Mesenchymal stem cell (in vitro differentiated cells and primary cell): Measurements from ENCODE around the gene DNAH12.

ENCODE experiments used
- DNase-seq: peaks from one replicate; pipeline ENCODE4 v3.0.0-alpha.2; 2013
- H2AFZ ChIP-seq: one replicate; pipeline ENCODE4 v1.6.1; 2013; ENCODE audit warnings: low read depth, mild to moderate bottlenecking, control low read depth, inconsistent platforms, low read length, moderate library complexity
- H2AK5ac ChIP-seq: 2 replicates; pipeline ENCODE4 v1.6.1; 2013; ENCODE audit warnings: low read length, moderate library complexity, mild to moderate bottlenecking, inconsistent platforms; ENCODE audit not compliant: severe bottlenecking
- H2BK120ac ChIP-seq: one replicate; pipeline ENCODE4 v1.6.1; 2013; ENCODE audit warnings: low read depth, mild to moderate bottlenecking, inconsistent platforms, low read length, moderate library complexity
- H2BK12ac ChIP-seq, 2 experiments: one replicate each; pipeline ENCODE4 v1.6.1; 2013; ENCODE audit warnings: inconsistent platforms in 2 of 2, low read length in 2 of 2, mild to moderate bottlenecking in 2 of 2, moderate library complexity in 2 of 2, control low read depth in 1 of 2
- H2BK15ac ChIP-seq: one replicate; pipeline ENCODE4 v1.6.1; 2013; ENCODE audit warnings: mild to moderate bottlenecking, low read depth, inconsistent platforms; ENCODE audit not compliant: poor library complexity, severe bottlenecking
- H2BK5ac ChIP-seq: 2 replicates; pipeline ENCODE4 v1.6.1; 2013; ENCODE audit warnings: low read depth, mild to moderate bottlenecking, low read length, control low read depth, inconsistent platforms; ENCODE audit not compliant: poor library complexity, severe bottlenecking
- H3K14ac ChIP-seq, 2 experiments: one replicate each; pipeline ENCODE4 v1.6.1; 2013; ENCODE audit warnings: inconsistent platforms in 2 of 2, low read length in 2 of 2, control low read depth in 1 of 2, mild to moderate bottlenecking in 1 of 2, moderate library complexity in 1 of 2
- H3K18ac ChIP-seq, 2 experiments: one replicate each; pipeline ENCODE4 v1.6.1; 2013; ENCODE audit warnings: inconsistent platforms in 2 of 2, low read length in 2 of 2, control low read depth in 1 of 2, low read depth in 1 of 2, mild to moderate bottlenecking in 1 of 2
- H3K23ac ChIP-seq, 2 experiments: one replicate each; pipeline ENCODE4 v1.6.1; 2013; ENCODE audit warnings: inconsistent platforms in 2 of 2, low read length in 2 of 2, mild to moderate bottlenecking in 2 of 2, moderate library complexity in 2 of 2, control low read depth in 1 of 2
- H3K27ac ChIP-seq: 2 replicates; pipeline ENCODE4 v1.5.1; 2013; ENCODE audit warnings: mild to moderate bottlenecking, moderate library complexity, low read length, control low read depth, inconsistent platforms; ENCODE audit not compliant: poor library complexity, severe bottlenecking
- H3K27me3 ChIP-seq, 2 experiments: 2 replicates each; pipeline versions ENCODE4 v1.6.1 to v1.7.0; 2013; ENCODE audit warnings: low read length in 2 of 2, mild to moderate bottlenecking in 2 of 2, moderate library complexity in 2 of 2, control low read depth in 1 of 2, inconsistent platforms in 1 of 2; ENCODE audit not compliant: control insufficient read depth in 1 of 2, insufficient read depth in 1 of 2
- H3K36me3 ChIP-seq, 2 experiments: 2 replicates each; pipeline versions ENCODE4 v1.6.1 to v1.7.0; 2013; ENCODE audit warnings: low read length in 2 of 2, control low read depth in 1 of 2, inconsistent platforms in 1 of 2, low read depth in 1 of 2, mild to moderate bottlenecking in 1 of 2; ENCODE audit not compliant: insufficient read depth in 2 of 2, control insufficient read depth in 1 of 2
- H3K4ac ChIP-seq, 2 experiments: one replicate each; pipeline ENCODE4 v1.6.1; 2013; ENCODE audit warnings: inconsistent platforms in 2 of 2, low read length in 2 of 2, mild to moderate bottlenecking in 2 of 2, moderate library complexity in 2 of 2, control low read depth in 1 of 2, low read depth in 1 of 2
- H3K4me1 ChIP-seq: 2 replicates; pipeline ENCODE4 v1.6.1; 2013; ENCODE audit warnings: low read depth, low read length, control low read depth; ENCODE audit not compliant: control insufficient read depth, insufficient read depth
- H3K4me2 ChIP-seq: 2 replicates; pipeline ENCODE4 v1.6.1; 2013; ENCODE audit warnings: low read length, mild to moderate bottlenecking, inconsistent platforms; ENCODE audit not compliant: poor library complexity, severe bottlenecking
- H3K4me3 ChIP-seq, 2 experiments: 2 replicates each; pipeline versions ENCODE4 v1.5.1 to v1.7.0; 2013; ENCODE audit warnings: low read length in 2 of 2, mild to moderate bottlenecking in 2 of 2, control low read depth in 1 of 2, low read depth in 1 of 2; ENCODE audit not compliant: insufficient read depth in 1 of 2
- H3K79me1 ChIP-seq: replicated peaks from 2 replicates; pipeline ENCODE4 v1.6.1; 2013; ENCODE audit warnings: mild to moderate bottlenecking, control low read depth, low read length, inconsistent platforms; ENCODE audit not compliant: poor library complexity, severe bottlenecking
- H3K9ac ChIP-seq: 2 replicates; pipeline ENCODE4 v1.7.0; 2013; ENCODE audit warnings: mild to moderate bottlenecking, low read length, moderate library complexity
- H3K9me3 ChIP-seq: 2 replicates; pipeline ENCODE4 v1.7.0; 2013; ENCODE audit warnings: mild to moderate bottlenecking, low read length; ENCODE audit not compliant: control insufficient read depth
- H4K8ac ChIP-seq: one replicate; pipeline ENCODE4 v1.6.1; 2013; ENCODE audit warnings: inconsistent platforms, mild to moderate bottlenecking, low read length, moderate library complexity
- H4K91ac ChIP-seq: one replicate; pipeline ENCODE4 v1.6.1; 2013; ENCODE audit warnings: mild to moderate bottlenecking, low read length, inconsistent platforms
- WGBS: methylation state at CpG from one replicate; pipeline ENCODE4 v1.1.7; 2013; ENCODE audit warnings: mixed read lengths; 5-methylcytosine and 5-hydroxymethylcytosine counted together

The DNAH12 gene

DNA sequence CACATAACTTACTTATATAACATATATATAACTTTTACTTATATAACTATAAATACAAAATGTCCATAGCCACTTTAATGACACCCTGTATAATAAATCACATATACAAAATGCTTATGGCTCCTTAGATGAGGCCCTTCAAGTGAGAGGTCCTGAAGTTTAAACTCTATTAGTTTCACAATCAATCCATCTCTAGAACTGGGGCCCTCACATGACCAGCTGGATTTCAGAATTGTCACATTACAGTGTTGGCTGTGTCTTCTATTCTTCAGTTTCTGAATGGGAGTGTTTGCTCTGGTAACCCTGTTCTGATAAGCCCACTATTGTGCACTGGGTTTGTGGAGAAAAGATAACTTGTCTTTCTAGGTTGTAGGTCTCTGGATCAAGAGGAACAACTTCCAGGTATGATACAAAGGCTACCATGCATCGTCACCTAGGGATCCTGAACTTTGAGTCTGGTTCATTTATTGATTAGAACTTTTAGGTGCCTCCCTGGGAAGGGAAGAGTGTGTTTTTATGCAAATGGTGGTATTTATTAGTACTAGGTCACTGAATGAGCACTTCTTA, 107.9 kb downstream of the DNAH12 start:
- Histone ChIP-seq H2BK15ac (no peak overlapping the region), H2AFZ (no peak overlapping the region), H3K79me1 (no peaks in the 10 kb centered on the region), H3K18ac (no peak overlapping the region), H3K27ac (no peak overlapping the region), H2BK120ac (no peak overlapping the region), H3K4me1 (no peaks in the 10 kb centered on the region), H3K9me3 (no peaks in the 10 kb centered on the region), H4K91ac (no peak overlapping the region), H3K14ac (no peak overlapping the region), H3K9ac (no peak overlapping the region), H2AK5ac (no peak overlapping the region), H3K4me2 (no peak overlapping the region), H4K8ac (no peak overlapping the region), H3K4me3 (no peak overlapping the region), H3K4ac (no peak overlapping the region), H3K27me3 (no peaks in the 10 kb centered on the region), H2BK12ac (no peak overlapping the region), H3K23ac (no peak overlapping the region), H2BK5ac (no peak overlapping the region), H3K36me3 (no peaks in the 10 kb centered on the region)
- DNase-seq: no peak
- WGBS: 93% methylated on average over 1 of the region's 1 CpG

- H3K18ac ChIP-seq: no peak overlapping the region
- no peak overlapping the region for H2AFZ ChIP-seq
- H3K4me3 ChIP-seq: no peak overlapping the region
- H2BK15ac ChIP-seq: no peak overlapping the region
- no peak overlapping the region for H3K9ac ChIP-seq
- H4K8ac ChIP-seq: no peak overlapping the region
- no peak overlapping the region for H2BK12ac ChIP-seq
- H2BK5ac ChIP-seq: no peak overlapping the region
- H3K27ac ChIP-seq: no peak overlapping the region
- no peak overlapping the region for H2AK5ac ChIP-seq
- H3K79me1 ChIP-seq: no peaks in the 10 kb centered on the region
- H3K27me3 ChIP-seq: no peaks in the 10 kb centered on the region
- no peak overlapping the region for H3K4ac ChIP-seq
- H3K4me1 ChIP-seq: no peaks in the 10 kb centered on the region
- no peaks in the 10 kb centered on the region for H3K9me3 ChIP-seq
- H3K14ac ChIP-seq: no peak overlapping the region
- H3K36me3 ChIP-seq: no peaks in the 10 kb centered on the region
- H4K91ac ChIP-seq: no peak overlapping the region
- WGBS: 0% methylated on average over 1 of the region's 4 CpGs
- no peak overlapping the region for H3K23ac ChIP-seq
- DNase-seq: peak; percentile 36
- H2BK120ac ChIP-seq: no peak overlapping the region
- no peak overlapping the region for H3K4me2 ChIP-seq
Observed at GRCh38 chr3:57434041-57434440, 110.1 kb downstream of the DNAH12 start.

GRCh38 chr3:57423335-57423734, 120.8 kb downstream of the DNAH12 start:
- Histone ChIP-seq H3K27ac (no peak overlapping the region), H3K14ac (no peak overlapping the region), H2AFZ (no peak overlapping the region), H3K9ac (no peak overlapping the region), H2BK5ac (no peak overlapping the region), H3K27me3 (peaks cover 0 to 8% of the 10 kb centered on the region in 2 experiments), H3K4ac (no peak overlapping the region), H4K8ac (no peak overlapping the region), H2BK15ac (no peak overlapping the region), H3K36me3 (no peaks in the 10 kb centered on the region), H3K79me1 (no peaks in the 10 kb centered on the region), H2AK5ac (no peak overlapping the region), H3K18ac (no peak overlapping the region), H3K4me2 (no peak overlapping the region), H3K4me3 (no peak overlapping the region), H3K23ac (no peak overlapping the region), H3K9me3 (no peaks in the 10 kb centered on the region), H3K4me1 (no peaks in the 10 kb centered on the region), H2BK12ac (no peak overlapping the region), H4K91ac (no peak overlapping the region), H2BK120ac (no peak overlapping the region)
- no peak for DNase-seq
- 96% methylated on average over 2 of the region's 3 CpGs for WGBS

DNA sequence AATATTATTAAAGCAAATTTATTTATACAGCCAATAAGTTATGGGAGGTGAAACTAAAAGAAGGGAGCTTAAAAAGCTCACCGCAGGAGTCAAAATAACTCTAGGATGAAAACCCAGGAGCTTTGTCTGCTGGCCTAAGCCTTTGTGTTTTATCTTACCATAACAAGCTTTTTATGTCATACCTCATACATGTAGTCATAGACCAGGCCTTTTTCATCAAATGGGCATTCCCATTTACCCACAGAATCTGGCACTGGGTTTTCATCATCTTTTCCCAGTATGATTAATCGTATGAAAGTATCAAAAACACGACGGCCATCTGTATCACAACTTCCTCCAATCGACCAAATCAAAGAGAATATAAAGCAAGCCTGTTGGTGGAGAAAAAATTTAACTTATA, 122.8 kb downstream of the DNAH12 start:
- H4K8ac ChIP-seq: no peak overlapping the region
- no peaks in the 10 kb centered on the region for H3K36me3 ChIP-seq
- no peak overlapping the region for H3K9ac ChIP-seq
- peaks cover 0 to 8% of the 10 kb centered on the region in 2 experiments for H3K27me3 ChIP-seq
- H3K23ac ChIP-seq: no peak overlapping the region
- no peak overlapping the region for H3K18ac ChIP-seq
- 100% methylated on average over 1 of the region's 5 CpGs for WGBS
- no peak overlapping the region for H3K27ac ChIP-seq
- no peak for DNase-seq
- no peak overlapping the region for H4K91ac ChIP-seq
- no peak overlapping the region for H2BK5ac ChIP-seq
- no peak overlapping the region for H3K14ac ChIP-seq
- H2BK120ac ChIP-seq: no peak overlapping the region
- no peaks in the 10 kb centered on the region for H3K79me1 ChIP-seq
- H3K9me3 ChIP-seq: no peaks in the 10 kb centered on the region
- no peak overlapping the region for H2BK15ac ChIP-seq
- no peak overlapping the region for H2BK12ac ChIP-seq
- H3K4me1 ChIP-seq: no peaks in the 10 kb centered on the region
- no peak overlapping the region for H2AK5ac ChIP-seq
- no peak overlapping the region for H3K4ac ChIP-seq
- no peak overlapping the region for H3K4me2 ChIP-seq
- H2AFZ ChIP-seq: no peak overlapping the region
- no peak overlapping the region for H3K4me3 ChIP-seq
